ENCODE data around the gene ZC3HAV1.
A peak's percentile ranks its signal among the peaks of the same experiment; 100 is the strongest.
"Not testable (repeated sequence)": the region's sequence is repeated elsewhere in the genome, so short reads cannot be mapped to it uniquely, and the experiment has no call there.

The ZC3HAV1 gene

GRCh38 chr7:139049111-139049510, 60.4 kb downstream of the ZC3HAV1 start:
- no peak for DNase-seq

GRCh38 chr7:139047970-139048369, 61.5 kb downstream of the ZC3HAV1 start:
- DNase-seq, result no peak

- no peak for DNase-seq
Observed at GRCh38 chr7:139046143-139046542, 63.4 kb downstream of the ZC3HAV1 start.

GRCh38 chr7:139044813-139045794, 64.4 kb downstream of the ZC3HAV1 start:
- DNase-seq, result no peak

GRCh38 chr7:139043823-139044812, 65.4 kb downstream of the ZC3HAV1 start:
- no peak for DNase-seq

- DNase-seq, result no peak
Observed at GRCh38 chr7:139041378-139042085, 68.0 kb downstream of the ZC3HAV1 start.

GRCh38 chr7:139038691-139039090, 70.8 kb downstream of the ZC3HAV1 start:
- no peak for DNase-seq

GRCh38 chr7:139036901-139037300, 72.6 kb downstream of the ZC3HAV1 start:
- DNase-seq, result no peak

- peak; percentile 48 for DNase-seq
Observed at GRCh38 chr7:139035586-139036353, 73.8 kb downstream of the ZC3HAV1 start, which contains the start of gene ZC3HAV1L. Gene ZC3HAV1L (minus strand): TSS chr7:139036042. CDS start chr7:139036017, 25 bp downstream.

- DNase-seq, result no peak
Observed at GRCh38 chr7:139034855-139035585, 74.5 kb downstream of the ZC3HAV1 start.

- DNase-seq, result no peak
Observed at GRCh38 chr7:139034336-139034735, 75.2 kb downstream of the ZC3HAV1 start.

GRCh38 chr7:139033346-139034114, 76.0 kb downstream of the ZC3HAV1 start:
- DNase-seq, result no peak

- DNase-seq, result no peak
Observed at GRCh38 chr7:139032473-139032872, 77.0 kb downstream of the ZC3HAV1 start.

- no peak for DNase-seq
Observed at GRCh38 chr7:139029353-139029752, 80.2 kb downstream of the ZC3HAV1 start.

- no peak for DNase-seq
Observed at GRCh38 chr7:139026551-139026950, 83.0 kb downstream of the ZC3HAV1 start.

- DNase-seq, result not testable (repeated sequence)
Observed at GRCh38 chr7:139025861-139026260, 83.7 kb downstream of the ZC3HAV1 start.

- DNase-seq, result no peak
Observed at GRCh38 chr7:139023076-139023475, 86.4 kb downstream of the ZC3HAV1 start.

GRCh38 chr7:139022286-139022685, 87.2 kb downstream of the ZC3HAV1 start:
- no peak for DNase-seq

- DNase-seq, result no peak
Observed at GRCh38 chr7:139018910-139019309, 90.6 kb downstream of the ZC3HAV1 start.

GRCh38 chr7:139016931-139017511, 92.5 kb downstream of the ZC3HAV1 start:
- DNase-seq, result no peak

All from NCI-H510A (cell line).